Fibroblast of mammary gland (primary cell): Measurements from ENCODE around the gene IGSF21.

Experiments
- DNase-seq: peaks from one replicate; pipeline ENCODE4 v3.0.0-alpha.2; 2010; ENCODE audit warnings: low read depth
- H3K4me3 ChIP-seq: 2 replicates; pipeline ENCODE4 v1.5.1; 2011; ENCODE audit warnings: low read depth, mild to moderate bottlenecking, low read length, moderate library complexity; ENCODE audit not compliant: control insufficient read depth
- TF ChIP-seq, protein P1 (sequence below): conservative IDR thresholded peaks from 2 replicates; pipeline ENCODE4 v1.5.1; 2011; ENCODE audit warnings: low read depth, low read length, inconsistent platforms; ENCODE audit not compliant: control insufficient read depth, insufficient read depth

The IGSF21 gene

DNA sequence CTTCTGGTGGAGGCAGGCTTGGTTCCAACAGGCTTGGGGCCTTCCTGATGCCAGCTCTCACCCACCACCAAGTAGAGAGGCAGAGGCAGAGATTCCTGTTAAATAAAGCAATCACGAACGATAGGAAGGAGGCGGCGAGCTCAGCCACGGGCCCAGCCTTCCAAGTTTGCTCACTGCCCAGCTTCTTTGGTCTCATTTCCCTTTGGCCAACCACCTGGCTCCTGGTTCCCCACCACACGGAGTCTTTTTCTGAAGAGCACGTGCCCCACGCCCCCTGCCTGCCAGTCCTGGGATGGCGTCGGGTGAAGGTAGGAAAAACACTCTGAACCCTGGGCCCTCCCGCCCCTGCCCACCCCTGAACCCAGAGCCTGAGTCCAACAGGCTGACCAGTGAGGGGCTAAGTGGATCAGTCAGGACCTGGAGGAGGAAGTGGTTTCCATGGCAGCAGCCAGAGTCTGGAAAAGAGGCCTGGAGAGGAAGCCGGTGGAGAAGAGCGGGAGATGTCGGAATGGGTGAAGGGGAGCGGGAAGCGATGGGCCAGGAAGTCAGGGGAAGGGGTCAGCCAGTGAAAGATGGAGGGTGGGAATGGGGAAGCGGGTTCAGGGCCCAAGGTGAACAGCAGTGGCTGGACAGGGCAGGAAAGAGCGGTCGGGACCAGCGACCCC, 214.9 kb downstream of the IGSF21 start:
- TF ChIP-seq, protein P1, sequence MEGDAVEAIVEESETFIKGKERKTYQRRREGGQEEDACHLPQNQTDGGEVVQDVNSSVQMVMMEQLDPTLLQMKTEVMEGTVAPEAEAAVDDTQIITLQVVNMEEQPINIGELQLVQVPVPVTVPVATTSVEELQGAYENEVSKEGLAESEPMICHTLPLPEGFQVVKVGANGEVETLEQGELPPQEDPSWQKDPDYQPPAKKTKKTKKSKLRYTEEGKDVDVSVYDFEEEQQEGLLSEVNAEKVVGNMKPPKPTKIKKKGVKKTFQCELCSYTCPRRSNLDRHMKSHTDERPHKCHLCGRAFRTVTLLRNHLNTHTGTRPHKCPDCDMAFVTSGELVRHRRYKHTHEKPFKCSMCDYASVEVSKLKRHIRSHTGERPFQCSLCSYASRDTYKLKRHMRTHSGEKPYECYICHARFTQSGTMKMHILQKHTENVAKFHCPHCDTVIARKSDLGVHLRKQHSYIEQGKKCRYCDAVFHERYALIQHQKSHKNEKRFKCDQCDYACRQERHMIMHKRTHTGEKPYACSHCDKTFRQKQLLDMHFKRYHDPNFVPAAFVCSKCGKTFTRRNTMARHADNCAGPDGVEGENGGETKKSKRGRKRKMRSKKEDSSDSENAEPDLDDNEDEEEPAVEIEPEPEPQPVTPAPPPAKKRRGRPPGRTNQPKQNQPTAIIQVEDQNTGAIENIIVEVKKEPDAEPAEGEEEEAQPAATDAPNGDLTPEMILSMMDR, result no peak
- H3K4me3 ChIP-seq, result no peak overlapping the region
- DNase-seq, result no peak

- TF ChIP-seq, protein P1, result no peak
- H3K4me3 ChIP-seq, result no peak overlapping the region
- no peak for DNase-seq
Measured at GRCh38 chr1:18323259-18323658, 215.7 kb downstream of the IGSF21 start.

DNA sequence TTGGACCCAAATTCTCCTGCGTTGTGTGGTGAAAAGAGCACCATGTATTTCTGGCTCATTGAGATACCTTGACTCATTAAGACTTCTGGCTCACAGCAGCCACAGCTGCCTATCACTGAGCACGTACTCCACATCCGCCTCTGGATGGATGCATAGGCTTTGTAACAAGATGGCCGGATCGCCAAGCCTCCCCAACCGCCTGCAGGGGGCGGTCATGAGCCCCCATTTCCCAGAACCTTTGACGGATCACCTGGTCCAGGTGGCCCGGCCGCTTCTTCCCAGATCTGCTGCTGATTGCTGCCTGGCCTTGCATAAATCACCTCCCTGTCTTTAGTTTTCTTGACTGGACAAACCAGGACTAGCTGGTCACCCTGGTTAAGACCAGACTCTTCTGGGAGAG, 216.6 kb downstream of the IGSF21 start:
- no peak overlapping the region for H3K4me3 ChIP-seq
- TF ChIP-seq, protein P1, result no peak

GRCh38 chr1:18325136-18325535, 217.5 kb downstream of the IGSF21 start:
- no peak overlapping the region for H3K4me3 ChIP-seq
- TF ChIP-seq, protein P1, result no peak
- DNase-seq, result no peak

More for the DNA sequence above, 216.6 kb downstream of the IGSF21 start:
- DNase-seq, result no peak

DNA sequence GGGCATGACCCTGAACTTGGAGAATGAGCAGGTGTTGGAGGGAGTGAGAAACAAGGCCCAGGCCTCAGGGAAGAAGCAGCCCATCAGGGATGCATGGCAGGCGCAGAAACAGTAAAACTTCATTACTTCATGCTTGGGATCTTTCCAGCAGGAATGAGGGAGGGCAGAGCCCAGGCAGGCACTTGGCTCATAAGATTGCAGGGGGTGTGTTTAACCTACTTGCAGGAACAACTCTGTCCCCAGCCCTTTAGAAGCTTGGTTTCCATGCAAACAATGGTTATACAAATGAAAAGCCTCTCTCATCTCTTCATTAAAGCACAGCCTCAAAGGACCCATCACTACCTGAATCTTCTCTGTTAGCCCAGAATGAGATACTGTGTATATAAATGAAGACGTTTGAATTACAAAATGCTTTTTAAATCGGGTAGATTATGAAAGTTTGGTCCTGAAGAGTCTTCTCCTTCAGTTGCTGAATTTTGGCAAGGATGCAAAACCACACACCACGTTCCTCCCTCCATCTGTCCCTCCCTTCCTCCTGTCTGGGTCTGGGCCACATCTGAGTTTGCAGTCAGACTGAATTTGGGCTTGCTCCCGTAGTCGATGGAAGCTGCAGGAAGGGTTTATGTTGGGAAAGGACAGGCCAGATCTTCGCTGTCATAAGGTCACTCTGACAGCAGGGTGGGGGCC, 218.8 kb downstream of the IGSF21 start:
- DNase-seq, result no peak
- TF ChIP-seq, protein P1, result no peak
- no peak overlapping the region for H3K4me3 ChIP-seq

DNA sequence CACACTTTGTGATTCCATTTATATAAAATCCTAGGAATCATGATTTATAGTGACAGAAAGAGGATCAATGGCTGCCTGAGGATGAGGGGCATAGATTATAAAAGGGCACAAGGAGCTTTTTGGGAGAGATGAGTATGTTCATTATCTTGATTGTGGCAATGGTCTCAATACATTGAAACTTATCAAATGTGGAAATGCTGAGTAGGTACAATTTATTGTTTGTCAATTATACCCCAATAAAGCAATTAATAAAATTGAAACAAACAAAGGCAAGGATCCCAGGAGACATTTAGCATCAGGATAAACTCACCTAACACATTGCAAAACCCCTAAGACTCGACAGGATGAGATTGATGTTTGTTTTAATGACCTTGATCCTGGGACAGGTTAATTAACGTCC, 220.1 kb downstream of the IGSF21 start:
- TF ChIP-seq, protein P1, result no peak
- DNase-seq, result no peak
- H3K4me3 ChIP-seq, result no peak overlapping the region

DNA sequence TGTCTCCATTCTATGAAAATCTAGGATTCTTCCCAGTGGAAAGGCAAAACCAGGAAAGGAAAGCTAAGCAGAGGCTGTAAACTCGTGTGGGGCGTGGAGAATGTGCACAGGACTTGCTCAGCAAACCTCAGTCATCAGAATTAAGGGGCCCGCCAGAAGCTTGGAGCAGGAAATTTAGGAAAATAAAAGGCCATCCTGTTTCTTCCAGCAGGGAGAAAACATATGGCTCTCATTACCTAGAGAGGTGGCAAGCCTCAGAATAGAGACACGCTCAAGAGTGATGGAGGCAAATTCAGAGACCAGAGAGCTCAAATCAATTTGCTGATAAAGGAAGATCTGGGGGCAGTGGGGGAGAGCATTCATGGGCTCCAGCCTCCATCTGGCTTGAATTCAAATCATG, 221.2 kb downstream of the IGSF21 start:
- TF ChIP-seq, protein P1, result no peak
- DNase-seq, result no peak
- no peak overlapping the region for H3K4me3 ChIP-seq
